HUES48 (cell line): Measurements from ENCODE around the gene ADCY9.
"Not testable (repeated sequence)": the region's sequence is repeated elsewhere in the genome, so short reads cannot be mapped to it uniquely, and the experiment has no call there.

Experiments used
- H3K27ac ChIP-seq: one replicate; pipeline ENCODE4 v1.7.0; 2013; ENCODE audit warnings: low read depth, low read length, inconsistent platforms
- H3K27me3 ChIP-seq: 2 replicates; pipeline ENCODE4 v1.6.1; 2013; ENCODE audit warnings: mild to moderate bottlenecking, low read length; ENCODE audit not compliant: control insufficient read depth, insufficient read depth
- H3K36me3 ChIP-seq: 2 replicates; pipeline ENCODE4 v1.6.1; 2013; ENCODE audit warnings: low read length; ENCODE audit not compliant: control insufficient read depth, insufficient read depth
- H3K4me1 ChIP-seq: 2 replicates; pipeline ENCODE4 v1.6.1; 2013; ENCODE audit warnings: mild to moderate bottlenecking, low read length; ENCODE audit not compliant: control insufficient read depth, insufficient read depth
- H3K4me3 ChIP-seq: 2 replicates; pipeline ENCODE4 v1.5.1; 2013; ENCODE audit warnings: mild to moderate bottlenecking, low read depth, low read length
- H3K9ac ChIP-seq: 2 replicates; pipeline ENCODE4 v1.6.1; 2013; ENCODE audit warnings: mild to moderate bottlenecking, low read depth, low read length, moderate library complexity
- H3K9me3 ChIP-seq: 2 replicates; pipeline ENCODE4 v1.6.1; 2013; ENCODE audit warnings: low read length; ENCODE audit not compliant: control insufficient read depth, insufficient read depth

ADCY9 gene

GRCh38 chr16:3946604-3947180, 169.6 kb downstream of the ADCY9 start:
- no peaks in the 10 kb centered on the region for H3K4me1 ChIP-seq
- H3K9me3 ChIP-seq: no peaks in the 10 kb centered on the region
- no peaks in the 10 kb centered on the region for H3K36me3 ChIP-seq
- no peak overlapping the region for H3K4me3 ChIP-seq
- H3K27ac ChIP-seq: no peak overlapping the region
- H3K27me3 ChIP-seq: no peaks in the 10 kb centered on the region
- H3K9ac ChIP-seq: no peak overlapping the region

GRCh38 chr16:3945751-3946603, 170.3 kb downstream of the ADCY9 start:
- Histone ChIP-seq H3K36me3 (no peaks in the 10 kb centered on the region), H3K27ac (no peak overlapping the region), H3K9me3 (no peaks in the 10 kb centered on the region), H3K27me3 (no peaks in the 10 kb centered on the region), H3K9ac (no peak overlapping the region), H3K4me1 (no peaks in the 10 kb centered on the region), H3K4me3 (no peak overlapping the region)

GRCh38 chr16:3944457-3944856, 171.8 kb downstream of the ADCY9 start:
- H3K4me1 ChIP-seq, H3K4me3 ChIP-seq, H3K27me3 ChIP-seq, H3K9ac ChIP-seq, H3K9me3 ChIP-seq, H3K27ac ChIP-seq, H3K36me3 ChIP-seq: not testable (repeated sequence)

- not testable (repeated sequence) for H3K27me3 ChIP-seq, H3K27ac ChIP-seq, H3K4me3 ChIP-seq, H3K9ac ChIP-seq, H3K9me3 ChIP-seq, H3K4me1 ChIP-seq, H3K36me3 ChIP-seq
Measured at GRCh38 chr16:3942146-3942545, 174.1 kb downstream of the ADCY9 start.

- H3K9me3 ChIP-seq: no peaks in the 10 kb centered on the region
- H3K36me3 ChIP-seq: no peaks in the 10 kb centered on the region
- H3K27ac ChIP-seq: no peak overlapping the region
- 0 out of 2 replicates have a peak overlapping the region, but pooled peaks have one; percentile 18 for H3K9ac ChIP-seq
- H3K4me1 ChIP-seq: 0 out of 2 replicates have a peak, but pooled peaks cover 4% of the 10 kb centered on the region
- H3K4me3 ChIP-seq: peak overlapping the region; percentile 48
- H3K27me3 ChIP-seq: no peaks in the 10 kb centered on the region
Measured at GRCh38 chr16:3938843-3939624, 177.2 kb downstream of the ADCY9 start.

- no peak overlapping the region for H3K4me3 ChIP-seq
- no peaks in the 10 kb centered on the region for H3K9me3 ChIP-seq
- H3K27ac ChIP-seq: no peak overlapping the region
- no peaks in the 10 kb centered on the region for H3K27me3 ChIP-seq
- H3K36me3 ChIP-seq: no peaks in the 10 kb centered on the region
- no peak overlapping the region for H3K9ac ChIP-seq
- H3K4me1 ChIP-seq: 0 out of 2 replicates have a peak, but pooled peaks cover 4% of the 10 kb centered on the region
Measured at GRCh38 chr16:3938471-3938842, 177.8 kb downstream of the ADCY9 start.

GRCh38 chr16:3937066-3937875, 179.0 kb downstream of the ADCY9 start:
- H3K27ac ChIP-seq: no peak overlapping the region
- H3K36me3 ChIP-seq: no peaks in the 10 kb centered on the region
- no peak overlapping the region for H3K4me3 ChIP-seq
- no peaks in the 10 kb centered on the region for H3K9me3 ChIP-seq
- H3K27me3 ChIP-seq: no peaks in the 10 kb centered on the region
- 0 out of 2 replicates have a peak, but pooled peaks cover 4% of the 10 kb centered on the region for H3K4me1 ChIP-seq
- no peak overlapping the region for H3K9ac ChIP-seq

- Histone ChIP-seq H3K36me3 (no peaks in the 10 kb centered on the region), H3K9me3 (no peaks in the 10 kb centered on the region), H3K4me1 (0 out of 2 replicates have a peak, but pooled peaks cover 4% of the 10 kb centered on the region), H3K4me3 (no peak overlapping the region), H3K27me3 (no peaks in the 10 kb centered on the region), H3K27ac (no peak overlapping the region), H3K9ac (no peak overlapping the region)
Measured at GRCh38 chr16:3935921-3936320, 180.3 kb downstream of the ADCY9 start.

GRCh38 chr16:3934491-3935181, 181.6 kb downstream of the ADCY9 start:
- H3K9me3 ChIP-seq: no peaks in the 10 kb centered on the region
- no peaks in the 10 kb centered on the region for H3K27me3 ChIP-seq
- no peak overlapping the region for H3K27ac ChIP-seq
- no peak overlapping the region for H3K4me3 ChIP-seq
- no peaks in the 10 kb centered on the region for H3K36me3 ChIP-seq
- H3K9ac ChIP-seq: no peak overlapping the region
- H3K4me1 ChIP-seq: 0 out of 2 replicates have a peak, but pooled peaks cover 4% of the 10 kb centered on the region

GRCh38 chr16:3927147-3927546, 189.1 kb downstream of the ADCY9 start:
- not testable (repeated sequence) for H3K4me1 ChIP-seq, H3K4me3 ChIP-seq, H3K9ac ChIP-seq, H3K9me3 ChIP-seq, H3K36me3 ChIP-seq, H3K27ac ChIP-seq, H3K27me3 ChIP-seq
